ENCODE measurements around the gene ASB4.

GRCh38 chr7:95586951-95587301 lies 101.2 kb downstream of the ASB4 start:
- TF ChIP-seq CTCF (IDR thresholded peaks at IDR 0.05) (no peak), POLR2A (IDR thresholded peaks at IDR 0.05) (no peak)

Measured in prostate gland (tissue), 2 donors.